Renal pelvis (tissue), 4 donors: ENCODE results near the gene TSPOAP1. TPM values are rescaled to one million over a fixed set of nuclear protein-coding genes. Genes with fewer than 3 reads are reported as not detected.

Experiments used
- DNase-seq: peaks from one replicate; pipeline ENCODE4 v3.0.0-alpha.2; 2013
- polyA plus RNA-seq, 3 donors: library from polyadenylated mRNA; unstranded; fragments of 120-200 nt; gene quantifications; one replicate each; pipeline ENCODE4 v1.2.1, GENCODE V29; 2013; ENCODE audit not compliant: insufficient read length in 3 of 3

TSPOAP1 gene
- polyA plus RNA-seq, 3 donors: 44.2 to 77.0 (median 70.8) TPM

DNA sequence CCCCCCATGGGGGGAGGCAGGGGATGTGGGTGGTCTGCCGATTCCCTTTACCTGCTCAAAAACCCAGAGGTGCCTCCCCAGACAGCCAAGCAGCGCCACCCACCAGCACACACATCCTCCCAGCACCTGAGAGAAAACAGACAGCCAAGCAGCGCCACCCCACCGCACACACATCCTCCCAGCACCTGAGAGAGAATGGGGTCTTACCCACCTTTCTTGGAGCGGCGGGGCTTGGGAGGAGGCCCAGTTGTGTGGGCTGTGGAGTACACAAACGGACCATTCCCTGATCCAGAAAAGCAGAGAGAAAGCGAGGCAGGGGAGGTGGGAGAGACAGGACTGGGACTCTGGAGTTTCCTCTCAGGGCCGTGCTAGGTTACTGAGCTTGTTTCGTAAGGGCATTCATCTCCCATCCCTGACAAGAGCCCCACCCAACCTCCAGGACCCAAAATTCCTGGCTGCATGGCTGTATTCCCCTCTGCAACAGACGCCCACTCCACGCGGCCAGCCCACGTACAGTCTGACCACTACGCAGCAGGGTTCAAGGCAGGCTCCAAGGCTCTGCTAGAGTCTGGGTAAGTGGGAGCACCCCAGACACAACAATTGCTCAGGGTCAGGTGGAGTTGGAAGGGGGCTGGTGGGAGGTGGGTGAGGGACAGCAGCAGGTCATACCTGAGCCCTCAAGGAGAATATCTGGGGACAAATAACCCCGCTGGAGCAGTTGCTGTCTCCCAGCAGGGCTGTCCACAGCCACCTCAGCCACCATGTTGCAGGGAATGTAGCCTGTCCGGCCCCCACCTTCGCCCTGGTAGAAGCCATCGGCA is 22.3 kb downstream of the TSPOAP1 start:
- no peak for DNase-seq

DNA sequence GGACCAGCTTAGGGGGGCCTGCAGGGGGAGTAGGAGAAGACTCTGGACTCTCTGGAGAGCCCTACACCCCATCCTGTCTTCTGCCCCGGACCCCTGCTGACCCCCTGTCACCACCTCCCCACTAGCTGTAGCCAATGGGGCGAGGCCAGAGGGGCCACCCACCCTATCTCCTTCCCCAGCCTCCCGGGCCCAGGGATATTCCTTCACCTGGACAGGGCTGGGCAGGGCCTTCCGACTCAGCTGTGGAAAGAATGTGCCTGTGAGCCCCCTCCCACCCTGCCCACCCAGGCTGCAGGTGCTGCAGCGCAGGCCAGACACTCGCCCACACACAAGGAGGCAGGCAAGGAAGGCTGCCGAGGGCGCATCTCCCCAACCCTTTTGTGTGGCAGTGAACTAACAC is 23.0 kb downstream of the TSPOAP1 start:
- DNase-seq: no peak

DNA sequence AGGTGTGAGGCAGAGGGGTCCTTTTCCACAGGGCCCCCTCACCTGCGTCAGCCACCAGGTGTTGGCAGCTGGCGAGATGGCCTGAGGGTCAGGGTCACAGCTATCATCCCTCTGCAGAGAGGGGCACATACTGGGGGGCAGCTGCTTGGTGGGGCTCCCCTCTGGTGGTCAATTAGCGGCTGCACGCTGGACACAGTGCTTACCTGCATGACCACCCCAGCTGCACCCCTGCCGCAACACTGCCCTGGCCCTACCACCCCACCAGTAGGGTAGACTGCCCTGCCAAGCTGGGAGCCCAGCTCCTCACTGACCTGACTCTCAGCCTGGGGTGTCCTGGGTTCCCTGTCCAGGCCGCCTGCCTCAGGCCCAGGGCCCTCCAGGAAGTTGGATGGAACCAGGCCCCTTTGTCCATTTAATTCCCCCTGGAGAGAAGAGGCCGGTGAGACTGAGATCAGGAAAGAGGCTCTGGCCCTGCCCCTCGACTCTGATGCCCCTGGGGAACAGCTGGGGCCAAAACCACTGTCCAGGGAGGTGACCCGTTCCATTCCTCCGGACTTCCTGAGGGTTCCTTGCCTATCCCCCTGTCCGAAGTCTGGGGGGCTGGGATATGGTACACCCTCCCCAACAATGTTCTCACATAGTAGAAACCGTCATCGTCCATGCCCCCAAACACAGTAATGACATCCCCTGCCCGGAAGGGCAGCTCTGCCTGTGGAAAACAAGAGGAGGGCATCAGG is 23.7 kb downstream of the TSPOAP1 start:
- DNase-seq: no peak

DNA sequence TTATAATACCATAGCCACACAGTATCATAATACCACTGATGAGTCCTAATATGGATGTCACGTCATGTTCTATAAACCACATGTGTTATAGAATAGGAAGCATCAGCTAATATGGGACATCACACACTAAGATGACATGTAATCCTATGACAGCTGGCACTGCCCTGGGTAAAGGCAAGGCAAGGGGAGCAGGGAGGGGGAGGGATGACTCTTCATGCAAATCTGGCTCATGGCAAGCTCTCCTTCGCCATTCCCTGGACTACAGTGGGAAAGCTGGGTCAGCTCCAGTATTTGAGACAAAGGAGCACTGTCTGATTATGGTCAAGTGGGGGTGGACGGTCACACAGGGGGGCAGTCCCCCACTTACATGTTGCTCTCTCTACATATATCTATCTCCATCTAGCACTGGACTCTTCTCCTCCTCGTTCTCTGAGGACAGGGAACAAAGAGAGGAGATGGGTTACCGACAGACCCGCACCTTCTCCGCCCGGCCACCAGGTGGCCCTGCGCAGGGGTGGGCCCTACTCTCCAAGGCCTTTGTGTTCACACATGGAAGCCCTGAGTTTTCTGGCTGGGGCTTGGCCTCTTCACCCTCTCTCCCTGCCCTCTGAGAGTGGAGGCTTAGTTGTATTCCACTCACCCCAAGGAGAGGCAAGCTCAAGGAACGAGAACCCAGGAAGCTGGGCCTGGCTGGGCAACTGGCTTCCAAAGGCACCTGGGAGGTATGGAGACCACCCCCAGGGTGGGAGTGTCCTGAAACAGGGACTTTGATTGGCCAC is 24.4 kb downstream of the TSPOAP1 start:
- DNase-seq: no peak

DNA sequence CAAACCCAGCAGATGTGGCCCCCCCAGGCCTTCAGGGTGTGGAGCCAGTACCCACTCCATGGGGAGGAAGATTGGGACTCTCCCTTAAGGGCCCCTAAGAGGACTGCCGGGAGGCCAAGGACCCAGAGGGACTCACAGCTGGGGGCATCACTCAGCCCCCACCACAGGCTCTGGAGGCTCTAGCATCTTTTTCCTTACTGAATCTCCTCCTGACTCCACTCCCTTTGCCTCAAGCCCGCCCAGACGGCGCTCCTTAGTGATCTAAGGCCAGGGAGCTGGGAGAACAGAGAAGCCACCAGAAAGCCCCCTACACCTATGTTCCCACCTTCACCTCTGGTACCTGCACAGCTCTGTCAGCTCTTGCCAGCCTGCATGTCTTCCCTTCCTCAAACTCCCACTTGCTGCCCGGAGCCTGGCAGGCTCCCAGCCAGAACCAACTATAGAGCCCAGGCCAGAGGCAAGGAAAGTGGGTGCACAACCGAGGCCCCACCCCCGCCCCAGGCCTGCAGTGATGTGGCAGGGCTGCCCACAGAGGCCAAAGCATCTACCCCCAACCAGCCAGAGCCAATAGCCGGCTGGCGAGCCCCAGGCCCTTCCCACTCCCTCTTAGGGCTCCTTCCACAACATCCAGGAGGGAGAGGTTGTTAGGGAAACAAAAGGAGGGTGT is 25.5 kb downstream of the TSPOAP1 start:
- DNase-seq: no peak

DNA sequence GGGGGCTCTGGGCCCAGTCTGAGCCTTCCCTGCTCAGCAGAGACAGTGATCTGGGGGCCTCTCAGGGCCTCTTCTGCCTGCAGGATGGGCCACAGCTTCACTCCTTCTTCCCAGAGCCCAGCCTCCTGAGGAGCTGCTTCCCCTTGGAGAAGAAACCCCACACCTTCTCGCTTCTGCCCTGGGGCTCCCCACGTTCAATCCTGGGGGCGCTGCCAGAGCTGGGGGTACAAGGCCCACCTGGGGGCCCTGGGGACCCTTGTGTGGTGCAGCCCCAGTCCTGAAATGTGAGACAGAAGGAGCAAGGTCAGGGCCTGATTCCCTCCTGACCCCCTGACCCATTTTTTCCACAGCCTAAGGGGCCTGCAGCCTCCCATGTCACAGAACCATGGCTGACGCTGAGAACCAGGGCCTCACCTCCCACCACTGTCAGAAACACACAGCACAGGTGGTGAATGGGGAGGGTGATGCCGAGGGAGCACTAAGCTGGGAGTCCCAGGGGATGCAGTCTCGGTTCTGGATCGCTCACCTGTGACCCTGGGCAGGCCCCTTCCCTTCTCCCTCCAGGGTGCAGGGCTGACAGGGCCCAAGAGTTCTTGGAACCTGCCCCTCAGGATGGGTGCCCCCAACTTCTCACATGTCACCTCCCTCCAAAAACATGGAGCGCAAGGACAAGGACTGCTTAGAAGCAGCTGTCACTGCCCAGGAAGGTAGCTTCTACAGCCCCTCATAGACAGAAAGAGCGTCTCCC is 26.2 kb downstream of the TSPOAP1 start:
- no peak for DNase-seq

DNA sequence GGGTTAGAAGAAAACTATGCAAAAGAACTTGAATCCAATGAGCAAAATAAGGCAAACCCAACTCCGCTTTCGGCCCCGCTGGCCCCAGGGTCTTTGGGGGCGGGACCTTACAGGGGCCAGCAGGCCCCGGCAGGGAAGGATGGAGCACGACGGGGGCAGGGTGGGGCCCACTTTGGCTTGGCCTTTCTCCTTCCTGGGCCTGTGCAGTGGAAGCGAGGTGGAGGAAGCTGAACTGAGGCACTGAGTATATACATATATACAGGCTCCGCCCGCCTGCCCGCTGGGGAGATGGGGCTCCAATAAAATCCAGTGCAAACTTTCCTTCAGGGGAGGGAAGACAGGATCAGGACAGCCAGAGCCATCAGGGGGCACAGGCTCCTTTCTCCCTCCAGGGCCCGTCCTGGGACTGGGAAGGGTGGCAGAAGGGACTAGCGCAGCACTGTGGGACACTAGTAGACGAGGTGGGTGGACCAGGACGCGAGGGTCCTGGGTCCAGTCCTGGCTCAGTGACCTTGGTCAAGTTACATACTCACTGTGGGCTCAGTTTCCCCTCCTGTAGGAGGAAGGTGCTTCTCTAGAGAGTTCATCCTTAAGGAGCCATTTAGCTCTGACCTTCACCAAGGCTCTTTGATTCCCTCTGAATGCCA is 27.0 kb downstream of the TSPOAP1 start:
- DNase-seq: no peak

DNA sequence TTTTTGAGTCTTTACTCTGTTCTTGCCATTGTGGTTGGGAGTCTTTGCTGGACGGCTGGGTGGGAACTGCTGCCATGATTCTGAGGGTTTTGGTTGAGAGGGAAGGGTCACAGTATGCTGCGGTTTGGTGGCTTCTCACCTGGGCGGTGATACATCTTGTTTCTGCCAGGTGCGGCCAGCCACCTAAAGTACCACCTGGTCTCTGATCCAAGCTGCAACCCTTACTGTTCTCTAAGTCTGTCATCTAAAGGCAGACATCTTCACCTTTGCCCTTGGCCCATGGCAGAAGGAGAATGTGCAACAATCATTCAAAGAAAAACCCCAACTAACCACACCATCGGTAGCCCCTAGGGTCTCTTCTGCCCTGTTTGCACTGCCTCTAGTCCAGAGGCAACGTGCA is 28.3 kb downstream of the TSPOAP1 start:
- no peak for DNase-seq

DNA sequence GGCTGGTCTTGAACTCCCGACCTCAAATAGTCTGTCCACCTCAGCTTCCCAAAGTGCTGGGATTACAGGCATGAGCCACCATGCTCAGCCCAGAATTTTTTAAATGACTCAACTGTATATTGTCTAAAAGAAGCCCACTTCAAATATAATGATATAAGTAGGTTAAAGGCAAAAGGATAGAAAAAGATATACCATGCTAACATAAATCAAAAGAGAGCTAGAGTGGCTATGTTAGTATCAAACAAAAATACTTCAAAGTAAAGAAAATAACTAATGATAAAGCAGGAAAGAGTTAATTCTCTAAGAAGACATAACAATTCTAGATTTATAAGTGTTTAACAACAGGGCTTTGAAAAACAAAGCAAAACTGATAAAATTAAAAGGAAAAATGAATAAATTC is 34.6 kb downstream of the TSPOAP1 start:
- no peak for DNase-seq

DNA sequence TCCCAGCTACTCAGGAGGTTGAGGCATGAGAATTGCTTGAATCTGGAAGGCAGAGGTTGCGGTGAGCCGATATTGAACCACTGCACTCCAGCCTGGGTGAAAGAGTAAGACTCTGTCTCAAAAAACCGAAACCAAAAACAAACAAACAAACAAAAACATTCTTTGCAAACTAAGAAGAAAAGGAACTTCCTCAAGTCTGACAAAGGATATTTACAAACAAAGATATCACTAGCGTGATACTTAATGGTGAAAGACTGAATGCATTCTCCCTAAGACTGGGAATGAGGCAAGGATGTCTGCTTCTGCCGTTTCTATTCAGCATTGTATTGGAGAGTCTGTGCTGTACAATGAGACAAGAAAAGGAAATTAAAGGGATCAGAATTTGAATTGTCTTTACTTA is 37.3 kb downstream of the TSPOAP1 start:
- no peak for DNase-seq

DNA sequence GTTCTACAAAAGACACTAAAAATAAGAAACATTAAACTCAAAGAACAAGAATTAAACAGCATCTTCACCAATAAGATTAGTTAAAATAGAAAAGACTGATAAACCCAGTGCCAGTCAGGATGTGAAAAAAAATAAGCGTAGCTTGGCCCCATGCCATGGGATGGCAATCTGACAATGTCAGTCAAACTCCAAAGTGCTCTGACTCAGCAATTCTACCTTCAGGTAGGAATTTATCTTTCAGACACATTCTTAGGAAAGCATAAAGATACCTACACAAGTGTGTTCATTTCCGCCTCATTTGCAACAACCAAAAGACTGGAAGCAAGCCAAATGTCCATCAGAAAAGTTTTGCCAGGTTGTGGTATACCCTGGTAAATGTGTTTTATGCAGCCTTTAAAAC is 38.7 kb downstream of the TSPOAP1 start:
- DNase-seq: no peak

DNA sequence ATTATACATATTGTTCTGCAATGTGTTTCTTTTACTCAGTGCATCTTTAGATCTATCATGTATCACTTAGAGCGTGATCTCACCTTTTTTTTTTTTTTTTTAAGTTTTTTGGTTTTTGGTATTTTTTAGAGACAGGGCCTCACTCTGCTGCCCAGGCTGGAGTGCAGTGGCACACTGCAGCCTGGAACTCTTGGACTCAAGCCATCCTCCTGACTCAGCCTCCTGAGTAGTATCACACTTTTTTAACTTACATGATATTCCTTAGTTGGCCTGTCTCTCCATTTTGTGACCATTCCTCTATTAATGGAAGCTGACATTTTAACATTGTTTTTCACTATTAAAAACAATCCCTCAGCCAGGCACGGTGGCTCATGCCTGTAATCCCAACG is 43.2 kb downstream of the TSPOAP1 start:
- no peak for DNase-seq

DNA sequence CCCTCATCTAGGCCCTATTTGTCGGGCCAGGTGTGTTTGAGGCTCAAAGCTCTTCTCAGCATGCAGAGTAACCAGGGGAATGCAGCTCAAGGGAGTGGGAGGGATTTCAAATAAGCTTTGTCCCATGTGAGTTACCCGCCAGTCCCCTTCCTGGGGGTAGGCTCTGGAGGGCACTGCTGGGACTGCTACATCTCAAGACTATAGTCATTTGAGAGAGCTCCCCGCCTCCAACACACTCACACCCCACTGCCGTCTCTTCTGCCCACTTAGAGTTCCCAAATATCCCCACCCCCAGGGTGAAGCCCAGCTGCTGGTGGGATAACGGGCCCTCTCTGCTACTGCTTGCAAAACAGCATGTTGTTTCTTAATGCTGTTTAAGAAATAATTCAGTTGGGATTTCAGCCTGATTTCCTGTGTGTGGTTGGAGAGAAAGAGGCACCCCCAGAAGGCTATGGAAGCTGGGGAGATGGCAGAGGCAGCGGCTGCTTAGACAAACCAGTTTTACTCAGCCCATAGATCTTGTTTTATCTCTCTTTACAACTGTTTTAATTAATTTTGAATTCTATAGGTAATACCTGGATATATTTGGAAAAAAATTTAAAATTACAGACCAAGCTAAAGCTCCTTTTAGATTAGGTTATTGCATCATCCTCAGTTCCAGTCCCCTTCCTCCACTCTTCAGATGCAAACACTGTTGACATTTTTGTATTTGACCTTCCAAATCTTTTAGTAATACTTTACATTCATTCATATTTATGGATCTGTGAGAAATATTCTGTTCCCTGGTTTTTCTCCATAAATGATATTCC is 43.8 kb downstream of the TSPOAP1 start:
- no peak for DNase-seq

DNA sequence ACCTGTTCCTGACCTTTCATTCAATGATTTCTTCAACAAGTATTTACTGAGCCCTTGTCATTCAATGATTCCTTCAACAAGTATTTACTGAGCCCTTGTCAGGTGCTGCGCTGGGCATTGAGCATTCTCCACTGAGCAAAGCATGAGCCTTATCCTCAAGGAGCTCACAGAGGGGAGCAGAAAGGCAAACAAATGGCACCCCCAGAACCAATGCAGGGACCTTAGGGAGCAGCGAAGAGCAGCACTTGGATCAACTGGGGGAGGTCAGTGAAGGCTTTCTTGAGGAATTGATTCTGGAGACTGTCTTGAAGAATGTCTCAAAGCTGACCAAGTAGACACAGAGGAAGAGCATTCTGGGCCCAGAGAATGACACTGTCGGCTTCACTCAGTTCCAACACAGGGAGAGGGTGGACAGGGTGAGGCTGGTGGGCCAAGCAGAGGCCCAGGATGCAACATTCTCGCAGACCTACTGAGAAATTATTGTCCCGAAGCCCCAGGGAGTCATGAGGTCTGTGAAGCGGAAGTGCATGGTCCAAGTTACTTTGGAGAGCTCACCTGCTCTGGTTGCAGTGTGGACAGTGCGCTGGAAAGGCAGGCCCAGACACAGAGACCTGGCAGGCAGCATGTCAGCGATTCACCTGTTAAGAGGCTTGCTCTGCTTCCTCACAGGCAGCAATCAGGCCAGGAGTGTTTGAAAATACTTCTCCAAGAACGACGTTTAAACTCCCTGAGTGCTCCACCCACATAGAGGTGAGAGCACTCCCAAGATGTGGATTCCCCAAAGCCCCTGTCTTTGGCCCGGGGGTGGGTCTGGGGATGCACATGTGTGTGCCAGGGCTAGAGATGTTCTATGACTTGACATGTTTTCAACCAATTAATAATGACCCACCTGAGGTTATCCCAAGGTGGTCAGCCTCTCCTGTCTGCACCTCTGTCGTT is 44.7 kb downstream of the TSPOAP1 start:
- no peak for DNase-seq

DNA sequence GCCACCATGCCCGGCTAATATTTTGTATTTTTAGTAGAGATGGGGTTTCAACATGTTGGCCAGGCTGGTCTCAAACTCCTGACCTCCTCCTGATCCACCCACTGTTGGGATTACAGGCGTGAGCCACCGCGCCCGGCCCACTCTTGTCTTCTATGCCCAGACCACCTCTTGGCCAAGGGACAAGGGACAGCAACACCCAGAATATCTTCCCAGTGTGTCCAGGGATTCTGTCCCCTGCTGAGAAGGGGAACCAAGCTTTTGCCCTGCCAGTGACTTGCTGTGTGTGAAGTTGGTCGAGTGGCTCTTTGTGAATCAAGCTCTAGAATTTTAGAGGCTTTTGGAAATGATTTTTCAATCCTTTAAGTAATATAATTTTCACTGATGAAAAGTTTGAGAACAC is 46.2 kb downstream of the TSPOAP1 start:
- DNase-seq: no peak

DNA sequence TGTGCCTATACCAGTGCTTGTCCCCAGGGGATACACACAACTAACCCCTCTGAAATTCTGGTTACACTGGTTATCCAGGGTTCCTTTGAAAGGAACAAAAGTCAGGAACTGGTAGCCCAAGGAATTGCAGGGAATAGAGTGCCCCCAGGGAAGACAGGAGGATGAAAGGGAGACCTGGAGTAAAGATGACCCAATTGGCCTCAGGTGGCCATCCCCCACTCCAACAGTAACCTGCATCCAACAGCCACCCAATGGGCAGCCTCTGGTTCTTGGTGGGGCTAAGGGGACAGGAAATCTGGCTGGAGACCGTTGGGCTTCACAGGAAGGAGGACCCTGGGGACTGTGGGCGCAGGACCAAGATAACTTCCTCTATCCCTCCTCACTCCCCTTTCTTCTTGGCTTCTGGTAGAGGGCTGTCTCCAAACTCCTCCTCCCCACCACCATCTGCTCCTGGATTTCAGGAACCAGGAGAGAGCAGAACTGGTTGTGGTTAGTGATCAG is 47.0 kb downstream of the TSPOAP1 start:
- DNase-seq: no peak

DNA sequence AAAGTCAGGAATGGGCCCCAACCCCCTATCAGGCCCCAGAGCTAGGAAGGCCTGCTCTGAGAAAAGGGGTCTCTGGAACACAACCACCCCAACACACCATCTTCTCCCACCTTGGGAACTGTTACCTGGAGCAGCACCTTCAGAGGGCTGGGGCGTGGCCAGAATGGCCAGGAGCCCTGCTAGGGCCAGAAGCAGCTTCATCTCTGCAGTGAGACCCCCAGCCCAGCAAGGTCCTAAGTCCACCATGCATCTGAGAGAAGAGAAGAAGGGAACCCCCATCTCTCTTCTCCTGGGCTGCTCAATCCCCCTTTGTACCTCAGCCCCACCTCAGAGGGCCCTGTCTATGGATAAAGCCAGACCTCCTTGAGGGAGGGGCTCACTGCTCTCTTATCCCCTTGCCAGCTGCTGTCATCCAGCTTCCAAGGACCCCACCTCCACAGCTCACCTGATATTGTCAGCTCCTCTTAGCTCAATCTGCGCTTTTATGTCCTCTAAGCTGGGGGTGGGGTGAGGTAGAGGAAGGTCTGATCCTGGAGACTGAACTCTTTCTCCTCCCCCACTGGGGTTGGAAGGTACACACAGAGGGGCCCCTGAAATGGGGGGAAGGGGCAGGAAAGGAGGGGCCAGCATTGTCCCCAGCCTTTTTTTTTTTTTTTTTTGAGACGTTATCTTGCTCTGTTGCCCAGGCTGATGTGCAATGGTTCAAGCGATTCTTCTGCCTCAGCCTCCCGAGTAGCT is 47.9 kb downstream of the TSPOAP1 start, which contains the start of gene MPO:
Gene MPO, minus strand, starts transcription at position 456 of the 738 bp plus-strand sequence. Its CDS starts 177 bp downstream, at position 279.
- no peak for DNase-seq
